A204.1 (cell line): ENCODE measurements around the gene FBXW4.
"Not testable (repeated sequence)": the region's sequence is repeated elsewhere in the genome, so short reads cannot be mapped to it uniquely, and the experiment has no call there.

Source experiments
- FAIRE-seq: peaks from 2 replicates; lab custom pipeline; 2012; peaks lifted over from hg19 to GRCh38; lab: Jason Lieb, UNC

FBXW4 gene

GRCh38 chr10:101617102-101617823, 77.7 kb downstream of the FBXW4 start:
- FAIRE-seq, result no peak

DNA sequence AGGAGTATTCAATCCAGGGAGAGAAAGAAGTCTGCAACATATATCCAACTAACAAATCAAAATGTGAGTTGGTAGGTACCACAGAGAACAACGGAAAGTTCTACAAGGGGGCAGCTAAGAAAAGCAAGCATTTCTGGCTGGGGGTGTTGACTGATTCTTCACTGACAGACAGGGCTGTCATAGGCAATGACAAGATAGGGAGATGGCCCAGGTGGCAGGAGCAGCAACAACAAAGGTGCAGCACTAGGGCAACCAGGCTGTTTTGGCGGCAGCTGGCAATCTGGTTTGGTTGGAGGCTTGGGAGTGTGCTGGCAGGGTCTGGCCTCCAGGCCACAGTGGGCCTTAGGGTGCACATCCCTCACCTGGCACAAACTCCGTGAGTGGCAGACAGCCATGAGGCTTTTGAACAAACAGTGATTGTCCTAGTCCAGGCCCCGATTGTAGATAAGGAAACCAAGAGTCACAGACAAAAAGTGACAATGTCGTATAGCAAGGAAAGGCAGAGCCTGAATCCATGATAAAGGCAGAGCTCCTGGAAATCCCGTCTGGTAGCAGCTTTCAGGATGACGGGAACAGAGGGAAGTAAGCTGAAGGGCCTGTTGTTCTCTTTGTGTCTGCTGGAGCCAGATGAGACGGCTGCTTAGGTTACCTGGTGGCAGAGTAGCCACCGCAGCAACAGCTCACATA, 78.4 kb downstream of the FBXW4 start:
- FAIRE-seq, result no peak

GRCh38 chr10:101615525-101616116, 79.3 kb downstream of the FBXW4 start:
- FAIRE-seq, result no peak

DNA sequence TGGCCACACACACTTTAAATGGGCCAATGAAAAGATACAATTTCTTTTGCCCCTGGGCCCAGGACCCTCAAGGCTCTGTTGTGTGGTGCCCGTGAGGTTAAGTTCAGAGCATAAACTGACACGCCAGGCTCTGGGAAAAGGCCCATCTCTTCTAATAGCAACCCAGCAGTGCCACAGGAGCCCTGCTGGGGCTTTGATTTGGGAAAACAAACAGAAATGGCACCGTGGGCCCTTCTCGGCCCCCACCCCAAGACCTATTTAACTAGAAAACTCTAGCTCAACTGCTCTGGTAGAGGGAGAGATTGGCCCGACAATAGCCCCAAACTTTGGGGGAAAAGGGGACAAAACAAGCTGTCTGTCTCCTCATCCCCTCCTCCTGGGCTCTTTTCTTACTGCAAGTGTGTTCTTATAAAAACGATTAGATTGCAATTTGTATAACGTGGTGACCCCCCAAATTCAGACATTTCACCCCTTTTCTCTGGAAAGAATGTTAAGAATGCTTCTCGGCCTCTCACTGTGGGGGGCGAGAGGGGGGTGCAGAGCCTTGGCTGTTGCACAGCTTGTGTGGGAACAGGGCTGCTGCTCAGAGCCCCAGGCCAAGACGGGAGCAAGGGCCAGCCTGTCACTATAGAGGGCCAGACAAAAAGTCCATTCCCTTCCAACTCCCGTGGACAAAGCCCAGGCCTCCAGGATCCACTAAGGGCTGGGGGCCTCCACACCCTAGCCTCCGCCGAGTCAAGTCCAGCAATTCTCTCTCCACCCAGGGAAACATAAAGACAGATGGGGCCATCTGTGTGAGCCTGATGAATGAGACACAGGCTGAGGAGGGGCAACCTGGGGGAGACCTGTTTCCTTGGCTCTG, 80.1 kb downstream of the FBXW4 start:
- FAIRE-seq, result no peak

GRCh38 chr10:101613646-101614045, 81.3 kb downstream of the FBXW4 start:
- no peak for FAIRE-seq

- FAIRE-seq, result no peak
Observed at GRCh38 chr10:101612872-101613271, 82.1 kb downstream of the FBXW4 start.

DNA sequence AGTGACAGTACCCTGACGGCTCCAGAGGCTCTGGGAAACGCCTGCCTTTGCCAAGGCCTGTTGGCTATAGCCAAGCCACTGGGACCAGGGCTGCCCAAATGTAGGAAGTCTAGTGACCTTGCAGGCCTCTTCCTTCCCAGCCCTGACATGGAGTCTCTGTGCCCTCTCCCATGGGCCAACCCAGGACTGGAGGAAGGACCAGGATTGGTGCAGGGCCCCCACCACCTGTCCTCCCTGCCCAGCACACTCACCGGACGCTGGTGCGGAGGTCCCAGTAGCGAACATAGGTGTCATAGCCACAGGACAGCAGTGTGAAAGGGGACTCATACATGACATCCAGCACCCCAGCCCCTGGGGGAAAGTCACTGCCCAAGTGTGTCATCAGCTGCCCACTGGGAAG, 82.9 kb downstream of the FBXW4 start:
- FAIRE-seq, result no peak

DNA sequence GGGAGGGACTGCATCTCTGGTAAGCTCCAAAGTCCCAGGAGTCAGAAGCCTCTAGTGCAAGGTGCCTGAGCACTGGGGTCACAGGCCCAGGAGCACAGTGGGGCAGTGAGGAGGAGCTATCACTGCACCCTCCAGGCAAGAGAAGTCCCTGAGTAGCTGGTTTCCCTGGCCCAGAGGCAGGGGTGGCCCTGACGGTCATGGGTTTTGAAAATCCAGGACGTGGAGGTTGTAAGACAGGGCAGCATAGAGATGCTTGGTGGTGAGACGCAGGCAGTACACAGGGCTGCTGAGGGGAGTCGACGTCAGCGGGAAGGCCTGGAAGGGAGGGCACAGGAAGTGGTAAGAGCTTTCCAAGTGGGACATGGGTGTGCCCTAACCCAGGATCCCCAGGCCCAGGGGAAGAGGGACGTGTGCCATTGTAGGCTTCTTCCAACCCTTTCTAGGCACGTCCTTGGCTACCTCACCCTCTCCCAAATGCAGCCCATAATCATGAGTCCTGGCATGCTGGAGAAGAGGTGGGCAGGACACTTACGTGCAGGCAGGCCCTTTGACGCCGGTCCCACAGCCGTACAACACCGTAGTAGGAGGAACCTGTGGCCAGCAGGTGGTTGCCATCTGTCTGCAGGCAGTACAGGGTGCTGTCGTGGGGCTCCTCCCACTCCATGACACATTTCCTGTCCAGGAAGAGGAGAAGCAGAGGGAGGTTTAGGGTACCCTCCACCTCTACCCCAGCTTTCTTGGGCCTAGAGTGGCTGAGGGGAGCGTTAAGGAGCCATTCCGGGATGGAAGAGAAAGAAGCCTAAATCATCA, 83.7 kb downstream of the FBXW4 start:
- FAIRE-seq, result no peak

GRCh38 chr10:101609481-101609880, 85.5 kb downstream of the FBXW4 start:
- FAIRE-seq, result no peak

- no peak for FAIRE-seq
Observed at GRCh38 chr10:101607124-101607523, 87.8 kb downstream of the FBXW4 start.

- peak; percentile 97 for FAIRE-seq
Observed at GRCh38 chr10:101602761-101603398, 92.1 kb downstream of the FBXW4 start.

GRCh38 chr10:101601541-101601940, 93.4 kb downstream of the FBXW4 start:
- no peak for FAIRE-seq

DNA sequence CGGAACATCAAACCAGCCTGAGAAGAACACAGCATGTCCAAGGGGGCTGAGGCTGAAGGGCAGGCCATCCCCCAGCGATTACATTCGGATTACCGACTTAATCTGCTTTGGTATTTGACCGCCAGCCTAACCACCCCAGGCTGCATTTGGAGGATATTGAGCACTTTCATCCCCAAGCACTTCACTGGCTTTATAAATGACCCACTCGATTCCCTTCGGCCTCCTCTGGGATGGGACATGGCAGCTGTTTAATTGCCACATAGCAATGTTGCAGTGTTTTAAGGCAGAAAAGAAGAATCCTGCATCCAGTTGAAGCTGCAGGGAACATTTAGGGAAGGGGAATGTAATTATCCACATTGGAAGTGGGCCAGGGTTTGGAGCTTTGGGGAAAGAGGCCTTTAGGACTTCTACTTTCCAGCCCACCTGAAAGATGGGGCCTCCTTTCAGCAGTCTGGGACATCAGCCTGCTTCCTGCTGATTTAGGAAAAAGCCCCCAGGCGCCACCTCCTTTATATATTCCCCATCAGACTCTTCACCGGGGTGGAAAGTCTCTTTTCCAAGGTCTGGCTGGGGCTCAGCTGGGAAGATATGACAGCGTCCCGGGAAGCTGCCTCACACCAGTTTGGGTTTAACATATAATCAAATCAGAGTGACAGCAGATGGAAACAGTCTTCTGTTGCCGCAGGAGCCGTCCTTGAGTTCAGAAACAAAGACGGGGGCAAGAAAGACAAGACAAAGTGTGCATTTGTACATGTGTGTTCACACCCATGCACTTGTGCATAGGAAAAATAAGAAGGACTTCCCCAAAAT, 97.7 kb downstream of the FBXW4 start:
- FAIRE-seq, result no peak

DNA sequence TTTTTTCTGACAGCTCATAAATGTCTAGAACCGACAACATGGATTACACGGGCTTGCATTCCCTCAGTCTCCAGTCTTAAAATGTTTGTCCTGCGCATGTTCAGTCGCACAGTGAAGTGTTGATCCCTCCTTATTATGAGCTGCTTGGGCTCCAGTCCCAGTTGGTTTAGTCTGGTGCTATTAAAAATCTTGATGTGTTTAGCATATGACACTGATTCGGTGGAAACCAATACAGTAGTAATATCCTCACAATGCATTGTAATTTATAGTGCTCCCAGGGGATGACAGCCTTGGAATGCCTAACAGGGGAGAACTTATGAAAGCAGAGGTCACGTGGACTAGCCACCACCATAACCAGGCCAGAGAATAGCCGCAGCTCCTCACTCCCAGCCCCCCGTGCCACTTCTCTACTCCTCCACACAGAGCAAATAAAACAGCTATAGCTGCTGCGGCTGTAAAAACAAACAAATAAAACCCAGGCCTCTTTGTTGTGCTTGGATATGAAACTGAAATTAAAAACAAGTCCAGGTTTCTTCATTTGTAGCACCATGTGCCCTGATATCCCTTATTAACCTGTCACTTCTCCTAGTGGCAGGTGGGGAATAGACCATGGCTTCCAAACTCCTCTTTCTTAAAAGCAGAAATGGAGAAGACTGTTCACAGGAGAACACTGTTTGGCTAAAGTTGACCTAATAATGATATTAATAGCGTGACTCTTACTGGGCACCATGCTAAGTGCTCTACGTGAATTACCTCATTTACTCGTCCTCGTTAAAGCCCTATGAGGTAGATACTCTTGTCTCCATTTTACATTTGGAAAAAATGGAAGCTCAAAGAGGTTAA, 99.2 kb downstream of the FBXW4 start:
- FAIRE-seq, result no peak

GRCh38 chr10:101593331-101593730, 101.6 kb downstream of the FBXW4 start:
- not testable (repeated sequence) for FAIRE-seq

- FAIRE-seq, result no peak
Observed at GRCh38 chr10:101588879-101589278, 106.1 kb downstream of the FBXW4 start.

DNA sequence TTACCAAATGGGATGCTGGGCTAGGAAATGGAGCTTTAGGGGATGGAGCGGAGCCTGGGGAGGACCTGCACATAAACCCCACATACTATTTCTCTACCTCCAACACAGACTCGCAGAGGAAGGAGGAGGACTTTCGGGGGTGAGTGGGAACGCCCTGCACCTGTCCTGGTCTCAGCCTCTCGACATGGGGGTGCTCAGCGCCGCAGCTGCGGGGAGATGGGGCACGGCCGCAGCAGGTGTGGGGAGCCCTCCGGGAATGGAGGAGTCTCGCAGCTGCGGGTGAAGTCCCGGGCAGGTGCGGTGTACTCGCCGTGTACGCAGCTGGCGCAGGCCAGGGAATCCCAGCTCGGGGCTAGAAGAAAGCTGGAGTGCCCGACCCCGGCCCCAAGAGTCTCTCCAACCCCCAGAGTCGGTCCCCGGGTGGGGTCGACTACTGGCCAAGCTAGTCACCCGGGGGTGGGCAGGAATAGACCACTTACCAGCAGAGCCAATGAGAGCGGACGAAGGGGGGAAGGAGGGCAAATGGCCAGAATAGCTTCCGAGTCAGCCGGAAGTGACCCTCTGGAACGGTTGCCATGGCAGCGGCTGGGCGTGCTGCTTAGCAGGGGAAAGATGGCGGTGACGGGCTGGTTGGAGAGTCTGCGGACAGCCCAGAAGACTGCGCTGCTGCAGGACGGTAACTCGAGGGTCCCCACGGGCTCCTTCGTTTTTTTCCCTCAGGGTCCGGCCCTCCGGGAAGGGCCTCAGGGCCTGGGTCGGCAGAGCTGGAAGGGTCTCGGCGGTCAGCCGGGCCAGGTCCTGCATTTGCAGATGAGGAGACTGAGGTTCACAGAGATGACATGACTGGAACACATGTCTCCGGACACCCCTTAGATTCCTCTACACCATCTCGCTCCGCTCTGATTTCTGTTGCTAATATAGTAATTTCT, 107.0 kb downstream of the FBXW4 start, which contains the start of the genes DPCD and POLL:
TSS of gene DPCD (plus strand) at position 597 of the 929 bp plus-strand sequence. CDS start at position 613, 16 bp downstream.
TSS of gene POLL (minus strand) at position 533 of the 929 bp plus-strand sequence. CDS start 897 bp downstream, outside the sequence.
- peak; percentile 91 for FAIRE-seq

- FAIRE-seq, result no peak
Observed at GRCh38 chr10:101585841-101586240, 109.1 kb downstream of the FBXW4 start.
